GM23248 (cell line): ENCODE data around the gene UBL5. TPM values are rescaled to one million over a fixed set of nuclear protein-coding genes. Genes with fewer than 3 reads are reported as not detected.

Experiments
- DNase-seq: peaks from one replicate; pipeline ENCODE4 v3.0.0-alpha.2; 2015
- H2AFZ ChIP-seq: fragments of 200-600 bp; sonication (generic); 2 replicates; pipeline ENCODE4 v1.6.1; 2016; ENCODE audit warnings: antibody characterized with exemption
- H3F3A ChIP-seq: fragments of 200-600 bp; sonication (generic); 2 replicates; pipeline ENCODE4 v1.6.1; 2016; ENCODE audit warnings: mild to moderate bottlenecking, antibody characterized with exemption, mixed run types; ENCODE audit not compliant: insufficient read depth
- H3K27ac ChIP-seq: fragments of 200-600 bp; sonication (generic); 2 replicates; pipeline ENCODE4 v1.5.1; 2016; ENCODE audit warnings: mild to moderate bottlenecking
- H3K27me3 ChIP-seq: fragments of 200-600 bp; sonication (generic); replicated peaks from 2 replicates; pipeline ENCODE4 v1.6.1; 2016; ENCODE audit warnings: mild to moderate bottlenecking; ENCODE audit not compliant: insufficient read depth
- H3K36me3 ChIP-seq: fragments of 200-600 bp; sonication (generic); 2 replicates; pipeline ENCODE4 v1.6.1; 2016; ENCODE audit warnings: low read depth, mild to moderate bottlenecking
- H3K4me1 ChIP-seq: fragments of 200-600 bp; sonication (generic); 2 replicates; pipeline ENCODE4 v1.6.1; 2016; ENCODE audit warnings: mild to moderate bottlenecking; ENCODE audit not compliant: insufficient read depth
- H3K4me2 ChIP-seq: fragments of 200-600 bp; sonication (generic); one replicate; pipeline ENCODE4 v1.6.1; 2016; ENCODE audit warnings: mild to moderate bottlenecking; ENCODE audit not compliant: unreplicated experiment
- H3K4me3 ChIP-seq: fragments of 200-600 bp; sonication (generic); 2 replicates; pipeline ENCODE4 v1.5.1; 2016; ENCODE audit warnings: mild to moderate bottlenecking
- H3K79me2 ChIP-seq: fragments of 200-600 bp; sonication (generic); 2 replicates; pipeline ENCODE4 v1.6.1; 2016; ENCODE audit warnings: mild to moderate bottlenecking; ENCODE audit not compliant: insufficient read depth
- H3K9ac ChIP-seq: fragments of 200-600 bp; sonication (generic); 2 replicates; pipeline ENCODE4 v1.6.1; 2016; ENCODE audit warnings: mild to moderate bottlenecking
- H3K9me2 ChIP-seq: fragments of 200-600 bp; sonication (generic); 2 replicates; pipeline ENCODE4 v1.6.1; 2016; ENCODE audit warnings: mixed run types, mild to moderate bottlenecking, moderate library complexity; ENCODE audit not compliant: insufficient read depth
- H3K9me3 ChIP-seq: fragments of 200-600 bp; sonication (generic); one replicate; pipeline ENCODE4 v1.6.1; 2017; ENCODE audit warnings: low read depth
- H4K20me1 ChIP-seq: fragments of 200-600 bp; sonication (generic); 2 replicates; pipeline ENCODE4 v1.6.0; 2016; ENCODE audit not compliant: insufficient read depth
- EZH2 ChIP-seq: fragments of 200-600 bp; sonication (generic); IDR thresholded peaks from 2 replicates; pipeline ENCODE4 v1.6.1; 2018; ENCODE audit warnings: antibody characterized with exemption, mild to moderate bottlenecking; ENCODE audit not compliant: insufficient read depth, poor library complexity, severe bottlenecking
- EZH2phosphoT487 ChIP-seq: fragments of 200-600 bp; sonication (generic); IDR thresholded peaks from 2 replicates; pipeline ENCODE4 v1.6.1; 2018; ENCODE audit warnings: antibody characterized with exemption, moderate library complexity, mild to moderate bottlenecking, low read depth; ENCODE audit not compliant: insufficient read depth
- WGBS, 2 experiments: methylation state at CpG; one replicate each; pipeline ENCODE4 v1.1.6; 2015 to 2017; ENCODE audit warnings: low lambda C conversion rate in 2 of 2, low coverage in 1 of 2; ENCODE audit errors: missing lambda C conversion rate in 2 of 2; 5-methylcytosine and 5-hydroxymethylcytosine counted together
- in situ Hi-C: fragments of 300-500 bp; cut with MboI; formaldehyde crosslinking; loops from 2 replicates; pipeline ENCODE4 v1.15.0; 2020
- polyA plus RNA-seq: library from polyadenylated mRNA; unstranded; fragments of >200 nt; fragmentation: Nextera tagmentation; extraction: Ambion mirVana; gene quantifications from 2 replicates; pipeline ENCODE4 v1.2.1, GENCODE V29; 2016
- small RNA-seq: library from RNA; depleted of rRNA; stranded (forward); fragments of <200 nt; gene quantifications from one replicate; pipeline ENCODE3, GENCODE V24; 2014; ENCODE audit warnings: low read depth, low replicate concordance
- total RNA-seq: library from RNA; depleted of rRNA; stranded (reverse); fragments of >200 nt; shearing (Covaris generic); gene quantifications from 2 replicates; pipeline ENCODE4 v1.2.3, GENCODE V29; 2014; rRNA removed

Gene UBL5
- total and polyA plus RNA-seq, 2 experiments from 2014 or later, result 392 to 605 TPM

- Histone ChIP-seq H3K4me1 (no peaks in the 10 kb centered on the region), H3K4me3 (no peak overlapping the region), H3K79me2 (no peaks in the 10 kb centered on the region), H4K20me1 (no peaks in the 10 kb centered on the region), H3K4me2 (no peak overlapping the region), H3K27ac (no peak overlapping the region), H3F3A (no peaks in the 10 kb centered on the region), H3K9ac (no peak overlapping the region), H3K9me2 (no peaks in the 10 kb centered on the region), H3K27me3 (no peaks in the 10 kb centered on the region), H3K36me3 (no peaks in the 10 kb centered on the region), H2AFZ (no peak overlapping the region), H3K9me3 (no peaks in the 10 kb centered on the region)
- no peak for TF ChIP-seq EZH2phosphoT487
- no peak for TF ChIP-seq EZH2
- in situ Hi-C loops, result no loop called here
- 73 to 75% methylated on average over 13 of the region's 13 CpGs for WGBS, 2 experiments
- no peak for DNase-seq
Observed at GRCh38 chr19:9875031-9875627, 47.4 kb downstream of the UBL5 start.

- Histone ChIP-seq H3K4me2 (no peak overlapping the region), H3K9me2 (no peaks in the 10 kb centered on the region), H3K9ac (no peak overlapping the region), H3F3A (no peaks in the 10 kb centered on the region), H3K4me3 (no peak overlapping the region), H3K27me3 (no peaks in the 10 kb centered on the region), H3K36me3 (no peaks in the 10 kb centered on the region), H3K27ac (no peak overlapping the region), H2AFZ (no peak overlapping the region), H3K4me1 (no peaks in the 10 kb centered on the region), H4K20me1 (no peaks in the 10 kb centered on the region), H3K79me2 (no peaks in the 10 kb centered on the region), H3K9me3 (no peaks in the 10 kb centered on the region)
- in situ Hi-C loops, result no loop called here
- 68 to 73% methylated on average over 5 of the region's 5 CpGs for WGBS, 2 experiments
- DNase-seq, result no peak
- TF ChIP-seq EZH2 (no peak), EZH2phosphoT487 (no peak)
Observed at GRCh38 chr19:9875796-9876195, 48.1 kb downstream of the UBL5 start.

GRCh38 chr19:9877780-9878510, 50.2 kb downstream of the UBL5 start:
- no peaks in the 10 kb centered on the region for H3K9me2 ChIP-seq
- no peak overlapping the region for H3K4me3 ChIP-seq
- DNase-seq, result peak; percentile 65
- no peak overlapping the region for H3K4me2 ChIP-seq
- in situ Hi-C loops, result no loop called here
- no peaks in the 10 kb centered on the region for H3K27me3 ChIP-seq
- no peaks in the 10 kb centered on the region for H3K36me3 ChIP-seq
- no peaks in the 10 kb centered on the region for H3K9me3 ChIP-seq
- H3K27ac ChIP-seq, result no peak overlapping the region
- H3K4me1 ChIP-seq, result no peaks in the 10 kb centered on the region
- H2AFZ ChIP-seq, result no peak overlapping the region
- H3K79me2 ChIP-seq, result no peaks in the 10 kb centered on the region
- H3K9ac ChIP-seq, result no peak overlapping the region
- TF ChIP-seq EZH2 (no peak), EZH2phosphoT487 (no peak)
- H4K20me1 ChIP-seq, result no peaks in the 10 kb centered on the region
- WGBS, 2 experiments, result 69 to 70% methylated on average over 10 of the region's 10 CpGs
- H3F3A ChIP-seq, result no peaks in the 10 kb centered on the region

GRCh38 chr19:9878511-9879196, 50.9 kb downstream of the UBL5 start:
- TF ChIP-seq EZH2 (no peak), EZH2phosphoT487 (no peak)
- Histone ChIP-seq H3K27ac (no peak overlapping the region), H4K20me1 (no peaks in the 10 kb centered on the region), H3K27me3 (no peaks in the 10 kb centered on the region), H3K9me2 (no peaks in the 10 kb centered on the region), H3K9me3 (no peaks in the 10 kb centered on the region), H3K4me2 (no peak overlapping the region), H2AFZ (no peak overlapping the region), H3K9ac (no peak overlapping the region), H3K4me1 (no peaks in the 10 kb centered on the region), H3F3A (no peaks in the 10 kb centered on the region), H3K36me3 (no peaks in the 10 kb centered on the region), H3K4me3 (no peak overlapping the region), H3K79me2 (no peaks in the 10 kb centered on the region)
- in situ Hi-C loops, result no loop called here
- 91 to 93% methylated on average over 11 of the region's 11 CpGs for WGBS, 2 experiments
- no peak for DNase-seq

Small RNAs within 50 kb of the gene (small RNA-seq; reads per million reads assigned to genes)
- not detected for gene RF00156

Other genes with a start within 250 kb of the UBL5 start
- 27.6 and 28.4 TPM in 2 replicates for gene ZNF121, start 243.4 kb upstream of the UBL5 start, total RNA-seq
- gene ZNF121, start 243.4 kb upstream of the UBL5 start, polyA plus RNA-seq, result 6.9 and 7.9 TPM in 2 replicates
- gene ZNF561, start 206.7 kb upstream of the UBL5 start, total RNA-seq, result 24.8 and 33.6 TPM in 2 replicates
- 15.5 and 16.0 TPM in 2 replicates for gene ZNF561, start 206.7 kb upstream of the UBL5 start, polyA plus RNA-seq
- 17.5 and 21.9 TPM in 2 replicates for gene ZNF562, start 152.8 kb upstream of the UBL5 start, total RNA-seq
- gene ZNF562, start 152.8 kb upstream of the UBL5 start, polyA plus RNA-seq, result 7.2 and 8.0 TPM in 2 replicates
- 5.9 and 7.1 TPM in 2 replicates for gene ZNF846, start 59.2 kb upstream of the UBL5 start, total RNA-seq
- gene ZNF846, start 59.2 kb upstream of the UBL5 start, polyA plus RNA-seq, result 5.2 and 6.1 TPM in 2 replicates
- gene FBXL12, start 8.8 kb upstream of the UBL5 start, total RNA-seq, result 21.9 and 29.8 TPM in 2 replicates
- gene FBXL12, start 8.8 kb upstream of the UBL5 start, polyA plus RNA-seq, result 27.1 and 28.5 TPM in 2 replicates
- gene PIN1, start 7.4 kb downstream of the UBL5 start, total RNA-seq, result 95.4 and 102 TPM in 2 replicates
- 124 and 134 TPM in 2 replicates for gene PIN1, start 7.4 kb downstream of the UBL5 start, polyA plus RNA-seq
- 11.6 and 26.2 TPM in 2 replicates for gene OLFM2, start 108.6 kb downstream of the UBL5 start, total RNA-seq
- 8.9 and 9.4 TPM in 2 replicates for gene OLFM2, start 108.6 kb downstream of the UBL5 start, polyA plus RNA-seq
- gene COL5A3, start 182.6 kb downstream of the UBL5 start, total RNA-seq, result 22.8 and 26.8 TPM in 2 replicates
- 4.1 and 4.2 TPM in 2 replicates for gene COL5A3, start 182.6 kb downstream of the UBL5 start, polyA plus RNA-seq
- gene RDH8, start 185.6 kb downstream of the UBL5 start, total RNA-seq, result 0.97 TPM in 1 of 2 replicates, not detected in the other
- 0.19 TPM in 1 of 2 replicates, not detected in the other for gene RDH8, start 185.6 kb downstream of the UBL5 start, polyA plus RNA-seq